ENCODE data around the gene INSL3.

Gene INSL3

GRCh38 chr19:17821190-17821589, at the start of gene INSL3:
Gene INSL3, minus strand, starts transcription at chr19:17821519. Its CDS starts 13 bp downstream, at chr19:17821506.
- DNase-seq, result no peak

- DNase-seq, result no peak
Observed at GRCh38 chr19:17869114-17869608, 47.8 kb upstream of the INSL3 start.

- no peak for DNase-seq
Observed at GRCh38 chr19:17868669-17869068, 47.4 kb upstream of the INSL3 start.

GRCh38 chr19:17866964-17867486, 45.7 kb upstream of the INSL3 start:
- no peak for DNase-seq

GRCh38 chr19:17866312-17866963, 45.1 kb upstream of the INSL3 start:
- DNase-seq, result no peak

- no peak for DNase-seq
Observed at GRCh38 chr19:17865364-17866311, 44.3 kb upstream of the INSL3 start.

GRCh38 chr19:17863520-17864182, 42.3 kb upstream of the INSL3 start:
- no peak for DNase-seq

GRCh38 chr19:17862711-17863519, 41.6 kb upstream of the INSL3 start:
- no peak for DNase-seq

GRCh38 chr19:17861542-17862402, 40.5 kb upstream of the INSL3 start:
- DNase-seq, result no peak

GRCh38 chr19:17860993-17861360, 39.7 kb upstream of the INSL3 start:
- DNase-seq, result no peak

- no peak for DNase-seq
Observed at GRCh38 chr19:17860331-17860992, 39.1 kb upstream of the INSL3 start.

- DNase-seq, result peak; percentile 95
Observed at GRCh38 chr19:17859533-17860330, 38.4 kb upstream of the INSL3 start, which contains the start of gene RPL18A. Gene RPL18A, plus strand, starts transcription at chr19:17859910. Its CDS starts 47 bp downstream, at chr19:17859957.

- peak; percentile 53 for DNase-seq
Observed at GRCh38 chr19:17855280-17856152, 34.2 kb upstream of the INSL3 start.

GRCh38 chr19:17854061-17854460, 32.7 kb upstream of the INSL3 start:
- no peak for DNase-seq

GRCh38 chr19:17848595-17849292, 27.4 kb upstream of the INSL3 start:
- DNase-seq, result no peak

- DNase-seq, result no peak
Observed at GRCh38 chr19:17847538-17848366, 26.4 kb upstream of the INSL3 start, which contains the start of gene JAK3. Gene JAK3, minus strand, starts transcription at chr19:17847982. Its CDS starts 3,565 bp downstream, at chr19:17844417.

- DNase-seq, result no peak
Observed at GRCh38 chr19:17846146-17846545, 24.8 kb upstream of the INSL3 start.
